Brain microvascular endothelial cell (primary cell): ENCODE measurements around the gene DCBLD2.

Experiments
- DNase-seq: peaks from one replicate; pipeline ENCODE4 v3.0.0-alpha.2; 2020
- H3K27ac ChIP-seq: fragments of 250-450 bp; sonication (Bioruptor Pico); 2 replicates; pipeline ENCODE4 v1.5.1; 2020; ENCODE audit warnings: mild to moderate bottlenecking, moderate library complexity
- H3K27me3 ChIP-seq: fragments of 250-450 bp; sonication (Bioruptor Pico); replicated peaks from 2 replicates; pipeline ENCODE4 v1.5.1; 2020; ENCODE audit warnings: mild to moderate bottlenecking
- H3K36me3 ChIP-seq: fragments of 250-450 bp; sonication (Bioruptor Pico); replicated peaks from 2 replicates; pipeline ENCODE4 v1.5.1; 2020; ENCODE audit warnings: mild to moderate bottlenecking
- H3K4me3 ChIP-seq: 2 replicates; pipeline ENCODE4 v1.5.1; 2011; ENCODE audit warnings: low read depth, mild to moderate bottlenecking, control low read depth, low read length, moderate library complexity
- in situ Hi-C: cut with HindIII; loops from 2 replicates; pipeline ENCODE4 v1.10.0; 2017; ENCODE audit warnings: low sequenced_read_pairs, low pct_ligation_motif_present
- TF ChIP-seq, protein P1 (sequence below): IDR thresholded peaks from 2 replicates; pipeline ENCODE4 v1.5.1; 2011; ENCODE audit warnings: low read depth, mild to moderate bottlenecking, moderate library complexity, low read length, control low read depth, inconsistent platforms; ENCODE audit errors: missing control alignments

DCBLD2 gene

GRCh38 chr3:98777286-98777685 lies 124.2 kb downstream of the DCBLD2 start:
- no peak for DNase-seq
- in situ Hi-C loops: loop anchor here (25.0 kb wide), 1 partner anchor 165 kb away; no protein-coding TSS in a partner anchor
- peak overlapping the region; percentile 97 for H3K27ac ChIP-seq

DNA sequence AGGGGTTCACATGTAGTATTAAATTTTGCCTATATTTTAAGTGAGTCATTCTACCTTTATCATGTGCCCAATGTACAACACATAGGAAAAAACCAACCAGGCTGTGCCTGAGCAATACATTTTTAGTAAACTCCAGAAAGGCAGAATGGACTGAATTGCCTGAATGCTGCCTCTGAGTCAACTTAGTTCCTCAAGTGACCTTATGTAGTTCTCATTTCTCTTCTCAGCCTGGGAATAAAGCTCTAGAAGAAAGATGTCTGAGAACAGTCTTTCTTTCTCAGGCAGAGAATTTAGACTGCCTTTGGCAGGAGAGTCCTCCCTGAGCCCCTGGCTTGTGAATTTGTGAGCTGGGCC lies 125.4 kb downstream of the DCBLD2 start:
- Histone ChIP-seq H3K27me3 (no peaks in the 10 kb centered on the region), H3K4me3 (no peak overlapping the region), H3K36me3 (no peaks in the 10 kb centered on the region), H3K27ac (peak overlapping the region; percentile 17)
- TF ChIP-seq, protein P1, sequence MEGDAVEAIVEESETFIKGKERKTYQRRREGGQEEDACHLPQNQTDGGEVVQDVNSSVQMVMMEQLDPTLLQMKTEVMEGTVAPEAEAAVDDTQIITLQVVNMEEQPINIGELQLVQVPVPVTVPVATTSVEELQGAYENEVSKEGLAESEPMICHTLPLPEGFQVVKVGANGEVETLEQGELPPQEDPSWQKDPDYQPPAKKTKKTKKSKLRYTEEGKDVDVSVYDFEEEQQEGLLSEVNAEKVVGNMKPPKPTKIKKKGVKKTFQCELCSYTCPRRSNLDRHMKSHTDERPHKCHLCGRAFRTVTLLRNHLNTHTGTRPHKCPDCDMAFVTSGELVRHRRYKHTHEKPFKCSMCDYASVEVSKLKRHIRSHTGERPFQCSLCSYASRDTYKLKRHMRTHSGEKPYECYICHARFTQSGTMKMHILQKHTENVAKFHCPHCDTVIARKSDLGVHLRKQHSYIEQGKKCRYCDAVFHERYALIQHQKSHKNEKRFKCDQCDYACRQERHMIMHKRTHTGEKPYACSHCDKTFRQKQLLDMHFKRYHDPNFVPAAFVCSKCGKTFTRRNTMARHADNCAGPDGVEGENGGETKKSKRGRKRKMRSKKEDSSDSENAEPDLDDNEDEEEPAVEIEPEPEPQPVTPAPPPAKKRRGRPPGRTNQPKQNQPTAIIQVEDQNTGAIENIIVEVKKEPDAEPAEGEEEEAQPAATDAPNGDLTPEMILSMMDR: no peak
- DNase-seq: no peak
- in situ Hi-C loops: loop anchor here (25.0 kb wide), 1 partner anchor 164 kb away; no protein-coding TSS in a partner anchor

More at GRCh38 chr3:98777286-98777685, 124.2 kb downstream of the DCBLD2 start:
- Histone ChIP-seq H3K4me3 (no peak overlapping the region), H3K36me3 (no peaks in the 10 kb centered on the region), H3K27me3 (no peaks in the 10 kb centered on the region)
- TF ChIP-seq, protein P1: no peak

DNA sequence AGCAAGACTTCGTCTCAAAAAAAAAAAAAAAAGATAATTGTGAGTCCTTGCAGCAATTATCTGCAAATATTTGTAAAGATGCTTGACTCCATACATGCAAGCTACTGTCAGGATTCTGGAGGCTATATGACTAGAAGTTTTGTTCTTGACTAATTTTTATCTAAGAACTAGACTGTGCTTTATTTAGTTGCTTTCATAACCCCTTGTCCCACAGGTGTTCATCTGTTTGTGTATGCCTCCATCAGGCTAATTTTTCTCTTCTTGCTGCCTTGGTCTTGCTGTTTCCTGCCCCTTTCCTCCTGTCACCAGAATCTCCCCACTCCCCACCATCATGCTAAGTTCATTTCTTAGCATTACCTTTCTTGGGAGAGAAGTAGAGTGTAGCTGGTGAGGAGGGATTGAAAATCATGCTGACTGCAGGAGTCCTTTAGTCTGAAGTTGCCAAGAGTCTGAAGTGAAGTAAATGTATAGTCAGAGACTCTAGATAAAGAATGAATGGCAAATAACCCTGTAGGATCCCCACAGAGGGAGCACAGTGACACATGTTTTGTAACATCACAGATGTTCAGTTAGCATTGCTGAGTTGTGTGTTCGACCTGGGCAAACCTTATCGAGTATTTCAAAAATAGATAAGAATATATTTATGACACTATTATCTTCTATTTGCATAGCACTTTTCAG lies 125.9 kb downstream of the DCBLD2 start:
- in situ Hi-C loops: loop anchor here (25.0 kb wide), 1 partner anchor 163 kb away; no protein-coding TSS in a partner anchor
- Histone ChIP-seq H3K36me3 (no peaks in the 10 kb centered on the region), H3K27ac (peak overlapping the region; percentile 6), H3K27me3 (no peaks in the 10 kb centered on the region), H3K4me3 (no peak overlapping the region)
- TF ChIP-seq, protein P1: no peak
- no peak for DNase-seq

DNA sequence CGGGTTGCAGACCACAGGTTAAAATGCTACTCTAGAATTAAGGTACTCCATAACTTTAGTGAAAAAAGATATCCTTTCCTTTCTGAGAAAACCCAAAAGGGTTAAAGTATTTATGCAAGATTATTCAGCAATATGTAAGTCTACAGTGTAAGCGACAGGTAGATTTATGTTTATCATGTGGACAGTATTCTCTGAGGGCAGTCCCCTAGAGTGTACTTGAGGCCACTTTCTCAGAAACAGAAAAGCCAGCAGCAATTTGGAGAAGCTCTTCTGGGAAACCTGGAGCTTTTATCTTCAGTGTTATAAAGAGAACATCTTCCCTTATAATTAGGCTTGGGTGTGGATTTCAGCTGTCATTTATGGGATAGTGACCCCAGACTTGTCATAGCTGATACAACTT lies 129.5 kb downstream of the DCBLD2 start:
- Histone ChIP-seq H3K27ac (no peak overlapping the region), H3K36me3 (no peaks in the 10 kb centered on the region), H3K27me3 (no peaks in the 10 kb centered on the region), H3K4me3 (no peak overlapping the region)
- DNase-seq: no peak
- TF ChIP-seq, protein P1: no peak
- in situ Hi-C loops: no loop called here

- in situ Hi-C loops: no loop called here
- Histone ChIP-seq H3K4me3 (no peak overlapping the region), H3K27ac (no peak overlapping the region), H3K36me3 (no peaks in the 10 kb centered on the region), H3K27me3 (no peaks in the 10 kb centered on the region)
- DNase-seq: no peak
- TF ChIP-seq, protein P1: no peak
Observed at GRCh38 chr3:98770261-98771039, 131.0 kb downstream of the DCBLD2 start.
